GM18907 (cell line): ENCODE results near the gene TMEM151B.
A peak's percentile ranks its signal among the peaks of the same experiment; 100 is the strongest.

Source experiments
- ATAC-seq: cut with Tn5 transposase; IDR thresholded peaks from one replicate; pipeline ENCODE4 v1.9.1; 2021; ENCODE audit warnings: mild to moderate bottlenecking, moderate library complexity; ENCODE audit not compliant: unreplicated experiment

Gene TMEM151B

GRCh38 chr6:44250067-44250717 is 20.1 kb upstream of the TMEM151B start:
- no peak for ATAC-seq

GRCh38 chr6:44250718-44251123 is 19.5 kb upstream of the TMEM151B start:
- no peak for ATAC-seq

GRCh38 chr6:44251576-44252524 is 18.4 kb upstream of the TMEM151B start:
- no peak for ATAC-seq

GRCh38 chr6:44253307-44254101 is 16.7 kb upstream of the TMEM151B start:
- no peak for ATAC-seq

- no peak for ATAC-seq
Measured at GRCh38 chr6:44254191-44255104, 15.8 kb upstream of the TMEM151B start.

- no peak for ATAC-seq
Measured at GRCh38 chr6:44255105-44255808, 15.0 kb upstream of the TMEM151B start.

GRCh38 chr6:44255871-44256774 is 14.1 kb upstream of the TMEM151B start:
- no peak for ATAC-seq

GRCh38 chr6:44256775-44257024 is 13.6 kb upstream of the TMEM151B start:
- no peak for ATAC-seq

- peak; percentile 50 for ATAC-seq
Measured at GRCh38 chr6:44257025-44257752, 13.1 kb upstream of the TMEM151B start, which contains the start of gene SLC35B2. Gene SLC35B2 (minus strand): TSS chr6:44257528. CDS start chr6:44257410, 118 bp downstream.

GRCh38 chr6:44257753-44258324 is 12.4 kb upstream of the TMEM151B start:
- ATAC-seq = peak; percentile 16

- no peak for ATAC-seq
Measured at GRCh38 chr6:44258325-44258863, 11.9 kb upstream of the TMEM151B start.

- no peak for ATAC-seq
Measured at GRCh38 chr6:44258921-44259320, 11.3 kb upstream of the TMEM151B start.

- ATAC-seq = no peak
Measured at GRCh38 chr6:44260011-44260410, 10.2 kb upstream of the TMEM151B start.

GRCh38 chr6:44260451-44261297 is 9.6 kb upstream of the TMEM151B start:
- ATAC-seq = no peak

GRCh38 chr6:44261581-44261980 is 8.7 kb upstream of the TMEM151B start:
- ATAC-seq = no peak
